Colonic mucosa (tissue), 4 donors: ENCODE data around the gene POLR2E. TPM values are rescaled to one million over a fixed set of nuclear protein-coding genes. Genes with fewer than 3 reads are reported as not detected.

Source experiments
- DNase-seq: peaks from one replicate; pipeline ENCODE4 v3.0.0-alpha.2; 2020
- H3K27ac ChIP-seq: fragments of 200-600 bp; one replicate; pipeline ENCODE4 v1.8.0; 2021
- H3K27me3 ChIP-seq: fragments of 200-600 bp; one replicate; pipeline ENCODE4 v1.8.0; 2021
- H3K36me3 ChIP-seq: fragments of 200-600 bp; one replicate; pipeline ENCODE4 v1.8.0; 2021
- H3K4me1 ChIP-seq: fragments of 200-600 bp; one replicate; pipeline ENCODE4 v1.8.0; 2021; ENCODE audit warnings: mild to moderate bottlenecking
- H3K4me3 ChIP-seq: fragments of 200-600 bp; one replicate; pipeline ENCODE4 v1.8.0; 2021
- H3K9ac ChIP-seq, 2 donors: one replicate each; pipeline ENCODE4 v1.7.0; 2013; ENCODE audit warnings: control low read depth in 2 of 2, low read depth in 2 of 2, low read length in 2 of 2
- H3K9me3 ChIP-seq: fragments of 200-600 bp; one replicate; pipeline ENCODE4 v1.8.0; 2021
- CTCF ChIP-seq: fragments of 200-600 bp; IDR thresholded peaks from one replicate; pipeline ENCODE4 v1.8.0; 2022; ENCODE audit warnings: antibody characterized with exemption, mild to moderate bottlenecking
- intact Hi-C: fragments of 100-400 bp; cut with DNase I; formaldehyde crosslinking; loops from one replicate; pipeline ENCODE4 v1.14.1; 2022
- total RNA-seq, 2 donors: library from RNA; stranded (reverse); fragmentation: NEBNext Ultra II Directional in 1 of 2; extraction: Animal tissue kit (Norgen Biotek cat#: 25700) in 1 of 2; gene quantifications; one replicate each; pipeline ENCODE4 v1.2.1, GENCODE V29; 2021
- donor health status: healthy.
- donor health status: DM: no; HTN: no; CAD: no.
- donor health status: DM: no; HTN: no; CAD: no.

Gene POLR2E
- total RNA-seq, 2 donors from 2014 or later: 135 to 245 TPM

- DNase-seq: no peak
- Histone ChIP-seq H3K4me3 (peak overlapping the region; percentile 11), H3K9me3 (no peaks in the 10 kb centered on the region), H3K4me1 (peaks cover 4% of the 10 kb centered on the region), H3K36me3 (no peaks in the 10 kb centered on the region), H3K27ac (no peak overlapping the region), H3K27me3 (no peaks in the 10 kb centered on the region), H3K9ac (no peak overlapping the region)
- intact Hi-C loops: no loop called here
- no peak for TF ChIP-seq CTCF
Observed at GRCh38 chr19:1081301-1082164, 13.6 kb downstream of the POLR2E start.

GRCh38 chr19:1080360-1081161 is 14.6 kb downstream of the POLR2E start:
- DNase-seq: no peak
- H3K36me3 ChIP-seq: no peaks in the 10 kb centered on the region
- H3K27ac ChIP-seq: no peak overlapping the region
- no peak overlapping the region for H3K4me3 ChIP-seq
- intact Hi-C loops: no loop called here
- no peaks in the 10 kb centered on the region for H3K9me3 ChIP-seq
- no peak overlapping the region for H3K9ac ChIP-seq
- no peak for TF ChIP-seq CTCF
- H3K4me1 ChIP-seq: peaks cover 4% of the 10 kb centered on the region
- H3K27me3 ChIP-seq: no peaks in the 10 kb centered on the region

- Histone ChIP-seq H3K27me3 (no peaks in the 10 kb centered on the region), H3K4me3 (no peak overlapping the region), H3K9me3 (no peaks in the 10 kb centered on the region), H3K36me3 (no peaks in the 10 kb centered on the region), H3K27ac (no peak overlapping the region), H3K4me1 (peaks cover 9% of the 10 kb centered on the region), H3K9ac (no peak overlapping the region)
- intact Hi-C loops: no loop called here
- no peak for TF ChIP-seq CTCF
- peak; percentile 39 for DNase-seq
Observed at GRCh38 chr19:1079566-1080111, 15.5 kb downstream of the POLR2E start.

- intact Hi-C loops: no loop called here
- Histone ChIP-seq H3K27ac (peak overlapping the region; percentile 44), H3K27me3 (no peaks in the 10 kb centered on the region), H3K4me3 (peak overlapping the region; percentile 0), H3K9me3 (no peaks in the 10 kb centered on the region), H3K4me1 (peaks cover 9% of the 10 kb centered on the region), H3K36me3 (no peaks in the 10 kb centered on the region), H3K9ac (peak overlapping the region in 1 of 2 donors; percentile 40)
- TF ChIP-seq CTCF: no peak
- peak; percentile 75 for DNase-seq
Observed at GRCh38 chr19:1076951-1077350, 18.2 kb downstream of the POLR2E start.

- TF ChIP-seq CTCF: no peak
- no peaks in the 10 kb centered on the region for H3K9me3 ChIP-seq
- peaks cover 8% of the 10 kb centered on the region for H3K27me3 ChIP-seq
- no peak for DNase-seq
- no peak overlapping the region for H3K4me3 ChIP-seq
- H3K9ac ChIP-seq: no peak overlapping the region
- no peaks in the 10 kb centered on the region for H3K36me3 ChIP-seq
- intact Hi-C loops: no loop called here
- peaks cover 5% of the 10 kb centered on the region for H3K4me1 ChIP-seq
- H3K27ac ChIP-seq: peak overlapping the region; percentile 40
Observed at GRCh38 chr19:1076046-1076386, 19.2 kb downstream of the POLR2E start.
